Activated naive CD8-positive, alpha-beta T cell treated with anti-CD3 and anti-CD28 coated beads, Interleukin-2, amount 50 U/mL, for 24 hours (primary cell): ENCODE data around the gene THAP4.

Experiments used
- ATAC-seq: fragments of 150-1000 bp; cut with Tn5 transposase; one replicate; pipeline ENCODE4 v1.10.0; 2021
- DNase-seq: peaks from one replicate; pipeline ENCODE4 v3.0.0; 2021
- H3K27ac Mint-ChIP-seq: one replicate; pipeline ENCODE4 v1.8.0; 2021; ENCODE audit warnings: mild to moderate bottlenecking, mixed read lengths
- H3K27me3 Mint-ChIP-seq: one replicate; pipeline ENCODE4 v1.8.0; 2021; ENCODE audit warnings: mixed read lengths
- H3K36me3 Mint-ChIP-seq: one replicate; pipeline ENCODE4 v1.8.0; 2021; ENCODE audit warnings: low read depth, mixed read lengths
- H3K4me1 Mint-ChIP-seq: one replicate; pipeline ENCODE4 v1.8.0; 2021; ENCODE audit warnings: mixed read lengths
- H3K4me3 Mint-ChIP-seq: one replicate; pipeline ENCODE4 v1.8.0; 2021; ENCODE audit warnings: mild to moderate bottlenecking, moderate library complexity, mixed read lengths
- H3K9me3 Mint-ChIP-seq: one replicate; pipeline ENCODE4 v1.8.0; 2021; ENCODE audit warnings: mixed read lengths

THAP4 gene

GRCh38 chr2:241564596-241565410 lies 72.2 kb downstream of the THAP4 start:
- Mint-ChIP-seq H3K27me3 (peaks cover 8% of the 10 kb centered on the region), H3K36me3 (no peaks in the 10 kb centered on the region), H3K4me1 (no peaks in the 10 kb centered on the region), H3K27ac (no peak overlapping the region), H3K9me3 (no peaks in the 10 kb centered on the region), H3K4me3 (no peak overlapping the region)
- ATAC-seq (no peak), DNase-seq (no peak)

- Mint-ChIP-seq H3K27ac (no peak overlapping the region), H3K27me3 (peaks cover 10% of the 10 kb centered on the region), H3K4me3 (no peak overlapping the region), H3K36me3 (no peaks in the 10 kb centered on the region), H3K9me3 (no peaks in the 10 kb centered on the region), H3K4me1 (no peaks in the 10 kb centered on the region)
- ATAC-seq, result no peak
- DNase-seq, result no peak
These were observed 72.9 kb downstream of the THAP4 start for GRCh38 chr2:241563981-241564595.

DNA sequence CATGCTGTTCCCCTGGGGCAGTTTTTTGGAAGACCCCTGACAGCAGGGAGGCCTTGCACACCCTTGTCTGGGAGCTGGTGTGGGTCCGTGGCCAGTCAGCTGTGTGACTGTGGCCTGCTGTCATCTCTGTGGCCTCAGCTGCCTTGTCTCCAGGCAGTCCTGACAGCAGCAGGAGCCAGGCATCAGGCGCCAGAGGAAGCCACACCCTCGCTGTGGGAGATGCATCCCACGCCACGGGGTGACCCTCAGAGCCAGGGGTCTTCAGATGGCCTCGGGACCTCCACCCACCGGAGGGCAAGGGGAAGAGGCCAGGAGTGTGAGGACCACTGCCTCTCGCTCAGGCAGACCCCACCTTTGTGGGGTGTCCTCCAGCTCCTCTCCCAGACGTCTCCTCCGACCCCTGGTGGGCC lies 73.4 kb downstream of the THAP4 start:
- no peak for DNase-seq
- H3K4me1 Mint-ChIP-seq, result no peaks in the 10 kb centered on the region
- no peak overlapping the region for H3K27ac Mint-ChIP-seq
- no peak overlapping the region for H3K4me3 Mint-ChIP-seq
- H3K36me3 Mint-ChIP-seq, result no peaks in the 10 kb centered on the region
- ATAC-seq, result no peak
- H3K27me3 Mint-ChIP-seq, result peaks cover 10% of the 10 kb centered on the region
- no peaks in the 10 kb centered on the region for H3K9me3 Mint-ChIP-seq

DNA sequence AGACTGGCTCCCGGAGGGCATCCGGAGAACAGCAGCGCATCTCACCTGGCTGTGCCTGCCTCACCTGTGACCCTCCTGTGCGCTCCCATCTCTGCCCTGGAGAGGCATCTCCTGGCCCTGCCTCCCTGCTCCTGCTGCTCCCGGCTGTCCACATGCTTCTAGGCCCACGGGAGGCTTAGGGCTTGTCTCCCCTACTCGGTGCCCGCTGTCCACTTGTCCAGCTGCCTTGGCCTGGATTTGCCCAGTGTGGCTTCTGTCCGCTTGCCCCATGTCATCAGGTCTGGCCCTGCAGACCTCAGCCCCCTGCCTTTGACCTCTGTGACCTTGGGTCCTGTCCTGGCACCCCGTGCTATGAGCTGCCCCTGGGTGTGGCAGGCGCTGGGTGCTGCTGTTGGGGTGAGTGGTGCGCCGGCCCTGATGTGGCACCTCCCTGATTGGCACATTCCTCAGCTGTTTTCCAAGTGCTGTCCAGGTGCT lies 73.9 kb downstream of the THAP4 start:
- no peak for DNase-seq
- Mint-ChIP-seq H3K27ac (no peak overlapping the region), H3K36me3 (no peaks in the 10 kb centered on the region), H3K4me1 (peaks cover 4% of the 10 kb centered on the region), H3K4me3 (no peak overlapping the region), H3K9me3 (peaks cover 1% of the 10 kb centered on the region), H3K27me3 (peaks cover 14% of the 10 kb centered on the region)
- ATAC-seq, result no peak

DNA sequence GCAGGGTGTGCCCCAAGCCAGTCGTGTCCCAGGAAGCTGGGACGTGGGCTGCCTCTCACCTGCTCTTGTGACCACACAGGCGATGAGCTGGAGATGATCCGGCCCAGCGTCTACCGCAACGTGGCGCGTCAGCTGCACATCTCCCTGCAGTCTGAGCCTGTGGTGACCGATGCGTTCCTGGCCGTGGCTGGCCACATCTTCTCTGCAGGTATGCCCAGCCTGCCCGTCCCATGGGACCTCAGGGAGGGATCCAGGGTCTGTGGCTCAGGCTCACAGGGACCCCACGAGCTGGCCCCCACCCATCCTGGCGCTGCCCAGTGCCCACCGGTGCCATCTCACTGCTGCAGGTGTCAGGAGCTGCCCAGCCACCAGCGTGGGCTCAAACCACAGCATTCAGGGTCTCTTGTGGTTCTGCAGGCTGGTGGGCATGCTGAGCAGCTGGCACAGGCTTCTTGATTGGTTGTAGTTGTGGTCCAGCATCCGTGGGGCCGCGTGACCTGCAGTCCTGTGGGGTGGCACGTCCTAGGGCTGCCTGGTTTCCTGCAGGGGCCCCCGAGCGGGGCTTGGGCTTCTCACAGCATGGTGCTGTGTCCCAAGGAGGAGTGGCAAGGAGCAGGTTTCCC lies 74.6 kb downstream of the THAP4 start:
- Mint-ChIP-seq H3K27me3 (peaks cover 21% of the 10 kb centered on the region), H3K4me1 (peaks cover 5% of the 10 kb centered on the region), H3K36me3 (peaks cover 4% of the 10 kb centered on the region), H3K9me3 (peaks cover 8% of the 10 kb centered on the region), H3K4me3 (no peak overlapping the region), H3K27ac (no peak overlapping the region)
- DNase-seq, result no peak
- no peak for ATAC-seq

DNA sequence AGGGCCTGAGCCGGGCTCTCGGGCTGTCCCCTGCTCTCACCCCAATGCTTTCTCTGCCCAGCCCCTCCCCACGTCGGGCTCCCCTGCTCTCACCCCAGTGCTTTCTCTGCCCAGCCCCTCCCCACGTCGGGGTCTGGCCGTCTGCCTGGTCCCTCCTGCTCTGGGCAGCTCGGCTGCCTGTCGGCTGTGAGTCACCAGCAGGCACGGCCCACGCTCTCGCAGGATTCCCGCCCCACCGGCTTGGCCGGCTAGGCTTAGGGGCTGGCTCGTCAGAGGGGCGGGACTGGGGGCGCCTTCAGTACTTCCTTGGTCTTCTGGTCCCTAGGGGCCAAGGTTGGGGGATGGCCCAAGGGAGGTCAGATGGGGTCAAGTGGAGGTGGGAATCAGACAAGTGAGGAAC lies 75.1 kb downstream of the THAP4 start:
- ATAC-seq (no peak), DNase-seq (no peak)
- no peak overlapping the region for H3K27ac Mint-ChIP-seq
- H3K36me3 Mint-ChIP-seq, result peaks cover 7% of the 10 kb centered on the region
- H3K9me3 Mint-ChIP-seq, result peaks cover 12% of the 10 kb centered on the region
- H3K4me3 Mint-ChIP-seq, result no peak overlapping the region
- H3K4me1 Mint-ChIP-seq, result peaks cover 5% of the 10 kb centered on the region
- H3K27me3 Mint-ChIP-seq, result peaks cover 26% of the 10 kb centered on the region

GRCh38 chr2:241560883-241561474 lies 76.0 kb downstream of the THAP4 start:
- Mint-ChIP-seq H3K4me3 (no peak overlapping the region), H3K9me3 (peaks cover 16% of the 10 kb centered on the region), H3K4me1 (peaks cover 5% of the 10 kb centered on the region), H3K27ac (no peak overlapping the region), H3K27me3 (peaks cover 33% of the 10 kb centered on the region), H3K36me3 (peaks cover 7% of the 10 kb centered on the region)
- ATAC-seq, result no peak
- no peak for DNase-seq

GRCh38 chr2:241560162-241560882 lies 76.6 kb downstream of the THAP4 start:
- H3K27ac Mint-ChIP-seq, result no peak overlapping the region
- H3K4me1 Mint-ChIP-seq, result peaks cover 5% of the 10 kb centered on the region
- DNase-seq (no peak), ATAC-seq (no peak)
- peaks cover 38% of the 10 kb centered on the region for H3K27me3 Mint-ChIP-seq
- H3K36me3 Mint-ChIP-seq, result peaks cover 7% of the 10 kb centered on the region
- H3K4me3 Mint-ChIP-seq, result peak overlapping the region; percentile 40
- peaks cover 16% of the 10 kb centered on the region for H3K9me3 Mint-ChIP-seq

DNA sequence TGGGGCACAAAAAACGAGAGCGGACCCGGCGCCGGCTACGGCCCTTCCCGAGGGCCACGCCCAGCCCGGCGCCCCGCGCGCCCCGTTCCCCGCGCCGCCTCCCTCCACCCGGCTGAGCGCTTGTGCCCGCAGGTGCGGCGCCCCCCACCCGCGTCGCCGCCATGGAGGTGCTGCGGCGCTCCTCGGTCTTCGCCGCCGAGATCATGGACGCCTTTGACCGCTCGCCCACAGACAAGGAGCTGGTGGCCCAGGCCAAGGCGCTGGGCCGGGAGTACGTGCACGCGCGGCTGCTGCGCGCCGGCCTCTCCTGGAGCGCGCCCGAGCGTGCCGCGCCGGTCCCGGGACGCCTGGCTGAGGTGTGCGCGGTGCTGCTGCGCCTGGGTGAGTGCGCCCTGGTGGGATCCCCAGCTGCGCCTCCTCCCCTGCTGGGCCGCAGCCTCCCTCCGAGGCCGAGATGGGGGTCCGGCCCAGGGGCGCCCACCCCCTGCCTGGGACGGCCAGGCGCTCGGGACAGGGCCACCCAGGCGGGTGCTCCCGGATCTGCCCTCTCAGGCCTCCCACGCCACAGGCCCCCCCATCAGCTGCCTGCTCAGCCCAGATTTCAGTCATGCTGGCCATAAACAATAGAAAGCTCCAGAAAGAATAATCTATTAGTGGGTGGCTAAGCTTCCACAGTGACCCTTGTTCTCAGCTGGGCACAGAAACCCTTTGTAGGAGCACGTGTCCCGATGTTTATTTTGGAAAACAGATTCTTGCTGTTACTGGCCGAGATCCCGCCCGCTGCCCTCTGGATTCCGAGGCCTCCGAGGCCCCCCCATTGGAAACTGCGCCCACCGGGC lies 77.4 kb downstream of the THAP4 start:
- ATAC-seq (no peak), DNase-seq (no peak)
- Mint-ChIP-seq H3K36me3 (peaks cover 7% of the 10 kb centered on the region), H3K27ac (no peak overlapping the region), H3K27me3 (peaks cover 40% of the 10 kb centered on the region), H3K9me3 (peaks cover 16% of the 10 kb centered on the region), H3K4me1 (peaks cover 5% of the 10 kb centered on the region), H3K4me3 (peak overlapping the region; percentile 40)

DNA sequence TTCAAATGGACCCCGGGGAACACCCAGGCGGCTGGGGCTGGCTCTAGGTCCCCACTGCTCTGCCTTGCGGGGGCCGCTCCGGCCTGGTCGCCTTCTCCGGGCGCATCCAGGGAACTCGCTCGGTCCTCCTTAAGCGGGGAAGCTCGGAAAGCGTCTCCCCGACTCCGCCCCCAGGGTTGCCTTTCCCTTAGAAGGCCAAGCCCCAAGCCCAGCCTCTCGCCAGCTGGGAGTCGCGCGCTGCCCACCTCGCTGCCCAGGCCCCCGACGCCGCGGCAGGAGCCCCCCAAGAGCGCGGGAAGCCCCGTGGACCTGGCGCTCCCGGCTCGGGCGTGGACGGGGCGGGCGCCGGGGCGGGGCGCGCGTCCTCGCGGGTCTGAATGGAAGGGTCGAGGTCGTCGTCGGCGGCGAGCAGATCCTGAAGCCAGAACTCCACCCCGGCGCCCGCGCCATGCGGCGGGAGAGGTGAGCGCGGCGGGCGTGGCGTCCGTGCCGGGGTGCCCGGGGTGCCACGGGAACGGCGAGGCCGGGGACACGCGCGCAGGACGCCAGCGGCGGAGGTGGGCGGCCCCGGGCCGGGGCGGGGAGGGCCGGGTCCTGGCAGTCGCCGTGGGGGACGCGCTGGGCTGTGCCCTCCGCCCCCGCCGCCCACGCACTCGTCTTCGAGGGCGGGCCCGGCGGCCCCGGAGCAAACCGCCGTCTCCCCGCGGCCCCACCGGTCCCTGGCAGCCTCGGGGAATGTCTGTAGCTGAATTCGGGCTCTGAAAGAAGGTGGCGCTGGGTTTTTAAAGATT lies 78.2 kb downstream of the THAP4 start, which contains the start of gene BOK:
BOK (plus strand) TSS at position 214 of the 791 bp plus-strand sequence. CDS start 739 bp downstream, outside the sequence.
- no peak within 1 kb of the TSS for H3K27ac Mint-ChIP-seq
- H3K4me1 Mint-ChIP-seq, result peaks cover 5% of the 10 kb centered on the region
- ATAC-seq (no peak), DNase-seq (no peak)
- peaks cover 7% of the 10 kb centered on the region for H3K36me3 Mint-ChIP-seq
- peaks cover 16% of the 10 kb centered on the region for H3K9me3 Mint-ChIP-seq
- peak within 1 kb of the TSS; percentile 39 for H3K4me3 Mint-ChIP-seq
- H3K27me3 Mint-ChIP-seq, result peaks cover 40% of the 10 kb centered on the region

GRCh38 chr2:241556746-241557145 lies 80.2 kb downstream of the THAP4 start:
- peaks cover 5% of the 10 kb centered on the region for H3K4me1 Mint-ChIP-seq
- H3K36me3 Mint-ChIP-seq, result peaks cover 7% of the 10 kb centered on the region
- peaks cover 16% of the 10 kb centered on the region for H3K9me3 Mint-ChIP-seq
- H3K27me3 Mint-ChIP-seq, result peaks cover 47% of the 10 kb centered on the region
- H3K4me3 Mint-ChIP-seq, result no peak overlapping the region
- ATAC-seq, result no peak
- no peak overlapping the region for H3K27ac Mint-ChIP-seq
- no peak for DNase-seq

- Mint-ChIP-seq H3K27me3 (peaks cover 47% of the 10 kb centered on the region), H3K27ac (no peak overlapping the region), H3K4me1 (peaks cover 5% of the 10 kb centered on the region), H3K36me3 (peaks cover 7% of the 10 kb centered on the region), H3K9me3 (peaks cover 16% of the 10 kb centered on the region), H3K4me3 (no peak overlapping the region)
- DNase-seq (no peak), ATAC-seq (no peak)
These were observed 81.2 kb downstream of the THAP4 start for GRCh38 chr2:241555711-241556110.
